Umbilical cord (tissue), 2 donors: ENCODE data around the gene GPSM1. TPM values are rescaled to one million over a fixed set of nuclear protein-coding genes. Genes with fewer than 3 reads are reported as not detected.
"Not testable (repeated sequence)": the region's sequence is repeated elsewhere in the genome, so short reads cannot be mapped to it uniquely, and the experiment has no call there.

Experiments
- DNase-seq: peaks from one replicate; pipeline ENCODE4 v3.0.0-alpha.2; 2015; ENCODE audit warnings: low spot score
- total RNA-seq: library from RNA; depleted of rRNA; stranded (reverse); fragments of >200 nt; gene quantifications from one replicate; pipeline ENCODE4 v1.2.3, GENCODE V29; 2014; ENCODE audit warnings: low replicate concordance; ENCODE audit not compliant: insufficient read depth

The GPSM1 gene
- total RNA-seq, 1 donor from 2014 or later = 46.5 TPM

GRCh38 chr9:136317695-136318094 lies 9.6 kb upstream of the GPSM1 start:
- DNase-seq = no peak

- no peak for DNase-seq
Measured at GRCh38 chr9:136318111-136318775, 9.1 kb upstream of the GPSM1 start.

- DNase-seq = no peak
Measured at GRCh38 chr9:136318776-136319241, 8.5 kb upstream of the GPSM1 start.

GRCh38 chr9:136319244-136319643 lies 8.1 kb upstream of the GPSM1 start:
- not testable (repeated sequence) for DNase-seq

GRCh38 chr9:136319955-136320354 lies 7.4 kb upstream of the GPSM1 start:
- not testable (repeated sequence) for DNase-seq

GRCh38 chr9:136320972-136321371 lies 6.4 kb upstream of the GPSM1 start:
- not testable (repeated sequence) for DNase-seq

GRCh38 chr9:136321561-136321960 lies 5.8 kb upstream of the GPSM1 start:
- DNase-seq = no peak

GRCh38 chr9:136322756-136323330 lies 4.5 kb upstream of the GPSM1 start:
- DNase-seq = no peak

GRCh38 chr9:136323371-136323789 lies 4.0 kb upstream of the GPSM1 start:
- no peak for DNase-seq

GRCh38 chr9:136324501-136325300 lies 2.6 kb upstream of the GPSM1 start:
- no peak for DNase-seq

GRCh38 chr9:136325358-136325757 lies 2.0 kb upstream of the GPSM1 start:
- DNase-seq = no peak

- DNase-seq = peak; percentile 44
Measured at GRCh38 chr9:136326061-136326760, 1.1 kb upstream of the GPSM1 start.

GRCh38 chr9:136326761-136327303 lies 507 bp upstream of the GPSM1 start:
- DNase-seq = no peak

- no peak for DNase-seq
Measured at GRCh38 chr9:136328011-136328621, 777 bp downstream of the GPSM1 start.

- peak; percentile 92 for DNase-seq
Measured at GRCh38 chr9:136328622-136329041, 1.3 kb downstream of the GPSM1 start.

- DNase-seq = no peak
Measured at GRCh38 chr9:136329211-136329627, 1.9 kb downstream of the GPSM1 start.

- no peak for DNase-seq
Measured at GRCh38 chr9:136329636-136330405, 2.5 kb downstream of the GPSM1 start.

- DNase-seq = no peak
Measured at GRCh38 chr9:136330406-136330990, 3.2 kb downstream of the GPSM1 start.

- no peak for DNase-seq
Measured at GRCh38 chr9:136331030-136331429, 3.7 kb downstream of the GPSM1 start.
